Heart right ventricle (tissue), 16 donors: ENCODE data around the gene CPA4. TPM values are rescaled to one million over a fixed set of nuclear protein-coding genes. Genes with fewer than 3 reads are reported as not detected.

Experiments
- ATAC-seq, 8 donors: fragments of 200-7000 bp; cut with Tn5 transposase; one replicate each; pipeline ENCODE4 v1.9.1; 2020; ENCODE audit warnings: mild to moderate bottlenecking in 8 of 8, moderate library complexity in 8 of 8, moderate number of reproducible peaks in 1 of 8
- DNase-seq, 2 donors: peaks; one replicate each; pipeline ENCODE4 v3.0.0-alpha.2; 2020
- H3K27ac ChIP-seq, 10 donors: fragments of 200-600 bp; sonication (generic) in 2 of 10; one replicate each; pipeline versions ENCODE4 v1.5.0 to v1.8.0; 2020 to 2022; ENCODE audit warnings: mild to moderate bottlenecking in 3 of 10
- H3K27me3 ChIP-seq, 7 donors: fragments of 200-600 bp; one replicate each; pipeline ENCODE4 v1.8.0; 2021 to 2022; ENCODE audit warnings: mild to moderate bottlenecking in 2 of 7
- H3K36me3 ChIP-seq, 9 donors: fragments of 200-600 bp; sonication (generic) in 1 of 9; one replicate each; pipeline versions ENCODE4 v1.5.0 to v1.8.0; 2020 to 2022; ENCODE audit warnings: mild to moderate bottlenecking in 2 of 9
- H3K4me1 ChIP-seq, 9 donors: fragments of 200-600 bp; sonication (generic) in 1 of 9; one replicate each; pipeline versions ENCODE4 v1.5.0 to v1.8.0; 2020 to 2022; ENCODE audit warnings: mild to moderate bottlenecking in 4 of 9
- H3K4me3 ChIP-seq, 10 donors: fragments of 200-600 bp; sonication (generic) in 2 of 10; one replicate each; pipeline versions ENCODE4 v1.5.0 to v1.8.0; 2020 to 2022; ENCODE audit warnings: mild to moderate bottlenecking in 7 of 10, moderate library complexity in 2 of 10
- H3K9me3 ChIP-seq, 11 donors: fragments of 200-600 bp in 10 of 11; sonication (generic) in 2 of 11; one replicate each; pipeline versions ENCODE4 v1.5.0 to v1.8.0; 2013 to 2022; ENCODE audit warnings: mild to moderate bottlenecking in 2 of 11, control low read depth in 1 of 11, moderate library complexity in 1 of 11
- CTCF ChIP-seq, 9 donors: fragments of 200-600 bp; sonication (generic) in 2 of 9; IDR thresholded peaks; one replicate each; pipeline versions ENCODE4 v1.5.0 to v1.8.0; 2021 to 2022; ENCODE audit warnings: antibody characterized with exemption in 9 of 9, mild to moderate bottlenecking in 5 of 9, moderate library complexity in 1 of 9
- WGBS, 2 donors: extraction: QIAGEN DNeasy Blood & Tissue Kit; methylation state at CpG; one replicate each; pipeline ENCODE4 v1.1.7; 2013; ENCODE audit warnings: inconsistent platforms in 1 of 2; 5-methylcytosine and 5-hydroxymethylcytosine counted together
- intact Hi-C, 10 donors: fragments of 100-400 bp; cut with DNase I; formaldehyde crosslinking; loops; one replicate each; pipeline versions ENCODE4 v1.11.1 to v1.14.2; 2022
- polyA plus RNA-seq, 2 donors: library from polyadenylated mRNA; stranded (reverse); fragments of 200-250 nt; gene quantifications; one replicate each; pipeline ENCODE4 v1.2.3, GENCODE V29; 2013
- total RNA-seq, 10 donors: library from RNA; stranded (reverse); fragmentation: NEBNext Ultra II Directional in 3 of 10; extraction: Animal tissue kit (Norgen Biotek cat#: 25700) in 3 of 10; gene quantifications; one replicate each; pipeline versions ENCODE4 v1.2.1 to v1.2.4, GENCODE V29; 2021 to 2023
- donor health status: Arrhythmogenic right ventricular cardiomyopathy.
- donor health status: ischemic (EF 13 %, LVEDD 7.1; RV severe dilation, severe dysfunction).
- donor health status: healthy with polysubstance abuse.
- donor health status: DM: no; HTN: yes; CAD: no.
- donor health status: DM: no; HTN: no; CAD: no.
- donor health status: ischemic (EF 25% LVEDD 6.9; RV normal size, moderate dysfunction).
- donor health status: ischemic (EF 25% LVEDD 5.7; RV mildly dilated, moderate dysfunction).
- donor health status: healthy.
- donor health status: DM: yes; HTN: yes; CAD: no.
- donor health status: Ischemic cardiomyopathy.
- donor health status: ischemic (EF 35%, LVEDD 5.7; RV mildly dilated, moderate dysfunction).
- donor health status: nonischemic (EF 11% LVEDD 7.7; RV severe dilation, severe dysfunction).
- donor health status: DM: yes; HTN: yes; CAD: no.
- donor health status: PGD.
- donor health status: ischemic (EF 29% LVEDD 5.4; RV normal size, mild dysfunction).
- donor health status: nonischemic (EF 23%, LVEDD 6.1; RV moderate dilation, normal function).

Gene CPA4
- total and polyA plus RNA-seq, 12 donors: 0.04 to 2.7 (median 0.46) TPM; not detected in 7

GRCh38 chr7:130324306-130324943 lies 31.5 kb downstream of the CPA4 start:
- Histone ChIP-seq H3K9me3 (no peaks in the 10 kb centered on the region), H3K27ac (no peak overlapping the region), H3K4me1 (no peaks in the 10 kb centered on the region), H3K36me3 (no peaks in the 10 kb centered on the region), H3K4me3 (no peak overlapping the region), H3K27me3 (no peaks in the 10 kb centered on the region)
- WGBS, 2 donors: 94 to 95% methylated on average over 10 of the region's 10 CpGs
- intact Hi-C loops: no loop called here
- ATAC-seq (no peak), DNase-seq (no peak)
- no peak for TF ChIP-seq CTCF (IDR thresholded peaks at IDR 0.05)

- no peak for ATAC-seq
- H3K9me3 ChIP-seq: no peaks in the 10 kb centered on the region
- WGBS, 2 donors: 74 to 81% methylated on average over 3 of the region's 3 CpGs
- no peaks in the 10 kb centered on the region for H3K36me3 ChIP-seq
- H3K27me3 ChIP-seq: no peaks in the 10 kb centered on the region
- no peaks in the 10 kb centered on the region for H3K4me1 ChIP-seq
- intact Hi-C loops: no loop called here
- no peak for DNase-seq
- H3K27ac ChIP-seq: no peak overlapping the region
- TF ChIP-seq CTCF (IDR thresholded peaks at IDR 0.05): no peak
- H3K4me3 ChIP-seq: no peak overlapping the region
Measured at GRCh38 chr7:130329681-130330080, 36.7 kb downstream of the CPA4 start.

GRCh38 chr7:130332259-130333053 lies 39.5 kb downstream of the CPA4 start:
- no peaks in the 10 kb centered on the region for H3K9me3 ChIP-seq
- no peaks in the 10 kb centered on the region for H3K4me1 ChIP-seq
- ATAC-seq: no peak
- H3K36me3 ChIP-seq: no peaks in the 10 kb centered on the region
- H3K27me3 ChIP-seq: no peaks in the 10 kb centered on the region
- intact Hi-C loops: no loop called here
- no peak for TF ChIP-seq CTCF (IDR thresholded peaks at IDR 0.05)
- no peak for DNase-seq
- no peak overlapping the region for H3K4me3 ChIP-seq
- WGBS, 2 donors: 96 to 97% methylated on average over 4 of the region's 4 CpGs
- no peak overlapping the region for H3K27ac ChIP-seq

DNA sequence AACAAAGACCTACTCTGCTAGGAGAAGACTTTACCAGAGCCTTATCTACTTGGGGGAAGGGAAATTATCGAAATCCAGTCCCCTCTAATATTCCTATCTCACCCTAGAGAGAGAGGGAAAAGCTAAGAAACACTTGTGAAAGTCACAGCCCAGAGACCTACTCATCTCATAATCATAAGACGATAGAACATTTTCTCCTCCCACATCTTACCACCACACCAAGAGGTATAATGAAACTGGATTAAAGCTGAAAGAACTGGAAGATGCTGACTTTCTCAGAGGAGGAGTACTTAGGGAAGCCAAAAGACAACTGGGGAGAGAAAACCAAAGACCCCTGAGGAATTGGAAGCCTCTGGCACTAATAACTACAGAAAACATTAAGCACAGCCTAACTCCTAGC lies 40.9 kb downstream of the CPA4 start:
- ATAC-seq: no peak
- WGBS, 2 donors: 79 to 87% methylated on average over 2 of the region's 2 CpGs

More for the DNA sequence above, 40.9 kb downstream of the CPA4 start:
- Histone ChIP-seq H3K4me1 (no peaks in the 10 kb centered on the region), H3K27ac (no peak overlapping the region), H3K36me3 (no peaks in the 10 kb centered on the region), H3K9me3 (no peaks in the 10 kb centered on the region), H3K4me3 (no peak overlapping the region), H3K27me3 (no peaks in the 10 kb centered on the region)
- intact Hi-C loops: no loop called here
- no peak for DNase-seq
- TF ChIP-seq CTCF (IDR thresholded peaks at IDR 0.05): no peak
